HepG2 (cell line): ENCODE data around the gene SLC66A3. TPM values are rescaled to one million over a fixed set of nuclear protein-coding genes. Genes with fewer than 3 reads are reported as not detected.

Experiments
- ARID2 ChIP-seq: sonication (generic); formaldehyde crosslinking; IDR thresholded peaks from 2 replicates; pipeline ENCODE4 v1.8.1; 2022; ENCODE audit warnings: mild to moderate bottlenecking, missing genetic modification reagents, borderline replicate concordance
- CCAR2 ChIP-seq: fragments of 200-400 bp; formaldehyde crosslinking; optimal IDR thresholded peaks from 2 replicates; pipeline ENCODE3; 2018; ENCODE audit warnings: low read depth, mild to moderate bottlenecking, low read length, moderate library complexity
- CREB1 ChIP-seq, 2 experiments: fragments of 450-650 bp in 1 of 2; IDR thresholded peaks; 2 replicates each; pipeline ENCODE4 v1.6.1; 2016 to 2017; ENCODE audit warnings: control low read depth in 1 of 2, mild to moderate bottlenecking in 1 of 2, missing compliant biosample characterization in 1 of 2, missing genetic modification characterization in 1 of 2
- ERF ChIP-seq: IDR thresholded peaks from 2 replicates; pipeline ENCODE4 v1.6.1; 2018; ENCODE audit warnings: missing biosample characterization, missing genetic modification reagents
- ESRRA ChIP-seq: sonication (generic); formaldehyde crosslinking; IDR thresholded peaks from 2 replicates; pipeline ENCODE4 v1.5.1; 2020; ENCODE audit warnings: mild to moderate bottlenecking, low read depth, missing genetic modification reagents
- FIP1L1 ChIP-seq: fragments of 200-400 bp; formaldehyde crosslinking; IDR thresholded peaks from 2 replicates; pipeline ENCODE4 v1.6.1; 2018; ENCODE audit warnings: low read depth, mild to moderate bottlenecking, low read length, moderate library complexity, borderline replicate concordance; ENCODE audit not compliant: insufficient read depth
- HIVEP1 ChIP-seq: sonication (generic); formaldehyde crosslinking; IDR thresholded peaks from 2 replicates; pipeline ENCODE4 v1.4.0; 2020; ENCODE audit warnings: mild to moderate bottlenecking, missing genetic modification reagents
- HOXA5 ChIP-seq: sonication (generic); formaldehyde crosslinking; IDR thresholded peaks from 2 replicates; pipeline ENCODE4 v1.4.0; 2020; ENCODE audit warnings: missing genetic modification reagents
- KLF12 ChIP-seq: sonication (generic); formaldehyde crosslinking; IDR thresholded peaks from 2 replicates; pipeline ENCODE4 v1.4.0; 2020; ENCODE audit warnings: missing genetic modification reagents, borderline replicate concordance
- MAZ ChIP-seq, 2 experiments: sonication (generic) in 1 of 2; formaldehyde crosslinking in 1 of 2; IDR thresholded peaks; 2 replicates each; pipeline versions ENCODE4 v1.5.0 to v1.6.1; 2012 to 2020; ENCODE audit warnings: low read depth in 2 of 2, mild to moderate bottlenecking in 2 of 2, borderline replicate concordance in 1 of 2, improper control_type of control experiment in 1 of 2, low read length in 1 of 2, missing genetic modification reagents in 1 of 2, moderate library complexity in 1 of 2
- MEIS1 ChIP-seq: sonication (generic); formaldehyde crosslinking; IDR thresholded peaks from 2 replicates; pipeline ENCODE4 v1.9.0; 2021; ENCODE audit warnings: mild to moderate bottlenecking, missing genetic modification reagents, moderate library complexity, borderline replicate concordance
- NONO ChIP-seq, 2 experiments: fragments of 450-650 bp in 1 of 2; sonication (generic) in 1 of 2; formaldehyde crosslinking in 1 of 2; IDR thresholded peaks in 1 of 2; conservative IDR thresholded peaks in 1 of 2; 2 replicates each; pipeline versions ENCODE4 v1.6.1 to v1.8.0; 2017 to 2022; ENCODE audit warnings: mild to moderate bottlenecking in 1 of 2, missing genetic modification reagents in 1 of 2, moderate library complexity in 1 of 2
- NR2F2 ChIP-seq: IDR thresholded peaks from 2 replicates; pipeline ENCODE4 v1.6.1; 2012; ENCODE audit warnings: low read depth, inconsistent platforms, borderline replicate concordance
- RBM39 ChIP-seq: fragments of 200-400 bp; formaldehyde crosslinking; IDR thresholded peaks from one replicate; pipeline ENCODE4 v1.6.1; 2018; ENCODE audit warnings: antibody characterized with exemption, mild to moderate bottlenecking, low read depth, low read length; ENCODE audit not compliant: poor library complexity, severe bottlenecking
- RORA ChIP-seq: sonication (generic); formaldehyde crosslinking; IDR thresholded peaks from 2 replicates; pipeline ENCODE4 v1.5.0; 2020; ENCODE audit warnings: mild to moderate bottlenecking, missing genetic modification reagents, moderate library complexity
- SYNCRIP ChIP-seq: fragments of 200-400 bp; formaldehyde crosslinking; IDR thresholded peaks from 2 replicates; pipeline ENCODE4 v1.6.1; 2018; ENCODE audit warnings: mild to moderate bottlenecking, low read depth, low read length; ENCODE audit not compliant: insufficient read depth
- TEAD3 ChIP-seq: optimal IDR thresholded peaks from 2 replicates; pipeline ENCODE3; 2016; ENCODE audit warnings: borderline replicate concordance
- ZBTB1 ChIP-seq: sonication (generic); formaldehyde crosslinking; IDR thresholded peaks from 2 replicates; pipeline ENCODE4 v1.4.0; 2020; ENCODE audit warnings: missing genetic modification reagents, borderline replicate concordance
- ZNF232 ChIP-seq: sonication (generic); formaldehyde crosslinking; IDR thresholded peaks from 2 replicates; pipeline ENCODE4 v1.4.0; 2020; ENCODE audit warnings: missing genetic modification reagents, borderline replicate concordance
- ZNF460 ChIP-seq: sonication (generic); formaldehyde crosslinking; IDR thresholded peaks from 2 replicates; pipeline ENCODE4 v1.5.1; 2020; ENCODE audit warnings: missing genetic modification reagents, mild to moderate bottlenecking, borderline replicate concordance
- ZNF501 ChIP-seq: sonication (generic); formaldehyde crosslinking; IDR thresholded peaks from 2 replicates; pipeline ENCODE4 v1.5.1; 2020; ENCODE audit warnings: mild to moderate bottlenecking, moderate library complexity, missing genetic modification reagents
- ZNF614 ChIP-seq: IDR thresholded peaks from 2 replicates; pipeline ENCODE4 v1.6.1; 2018; ENCODE audit warnings: missing biosample characterization, missing genetic modification reagents, inconsistent platforms, borderline replicate concordance
- ZNF777 ChIP-seq: sonication (generic); formaldehyde crosslinking; IDR thresholded peaks from 2 replicates; pipeline ENCODE4 v1.4.0; 2020; ENCODE audit warnings: missing genetic modification reagents
- polyA plus RNA-seq, 8 experiments: library from polyadenylated mRNA; depleted of rRNA in 3 of 8; stranded (reverse) in 7 of 8; unstranded in 1 of 8; fragments of >200 nt; fragmentation: Illumina TruSeq in 4 of 8; extraction: Trizol in 4 of 8; gene quantifications; 2 replicates each; pipeline versions ENCODE4 v1.2.1 to v1.2.3, GENCODE V29; 2011 to 2016; ENCODE audit warnings: low read depth in 4 of 8, missing spikeins in 1 of 8, mixed read lengths in 1 of 8; ENCODE audit not compliant: insufficient read depth in 1 of 8
- total RNA-seq, 5 experiments: library from RNA; depleted of rRNA; stranded (reverse); fragments of >200 nt; fragmentation: Illumina TruSeq; extraction: Trizol; gene quantifications; 2 replicates each; pipeline ENCODE4 v1.2.3, GENCODE V29; 2016; ENCODE audit warnings: low read depth in 1 of 5
- TF ChIP-seq, protein P1 (sequence below): IDR thresholded peaks from 2 replicates; pipeline ENCODE4 v1.4.0; 2020; ENCODE audit warnings: mild to moderate bottlenecking, missing genetic modification reagents
- TF ChIP-seq, protein P2 (sequence below): sonication (generic); formaldehyde crosslinking; IDR thresholded peaks from 2 replicates; pipeline ENCODE4 v1.4.0; 2020; ENCODE audit warnings: mild to moderate bottlenecking, missing genetic modification reagents, borderline replicate concordance

Gene SLC66A3
- total and polyA plus RNA-seq, 2 of the 13 experiments (the other 11 are each of a cell fraction or from before 2014, with no cell fraction given): 2.2 to 3.7 TPM

DNA sequence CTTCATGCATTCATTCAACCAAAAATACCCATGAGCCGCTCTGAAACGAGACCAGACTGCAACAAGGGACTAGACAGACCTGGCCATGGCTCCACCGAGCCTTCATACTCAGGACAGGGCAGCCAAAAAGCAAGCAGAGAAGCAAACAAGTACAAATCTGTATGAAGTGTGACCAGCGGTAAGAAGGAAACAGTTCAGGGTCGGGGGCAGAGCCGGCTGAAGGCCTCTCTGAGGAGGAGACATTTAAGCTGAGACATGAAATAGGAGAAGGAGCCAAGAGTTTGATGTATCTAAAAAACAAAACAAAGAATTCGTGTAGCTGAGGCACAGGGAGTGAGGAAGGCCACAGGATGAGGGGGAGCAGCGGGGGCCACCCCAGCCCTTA, 21.3 kb upstream of the SLC66A3 start (continued):
- TF ChIP-seq, protein P1, sequence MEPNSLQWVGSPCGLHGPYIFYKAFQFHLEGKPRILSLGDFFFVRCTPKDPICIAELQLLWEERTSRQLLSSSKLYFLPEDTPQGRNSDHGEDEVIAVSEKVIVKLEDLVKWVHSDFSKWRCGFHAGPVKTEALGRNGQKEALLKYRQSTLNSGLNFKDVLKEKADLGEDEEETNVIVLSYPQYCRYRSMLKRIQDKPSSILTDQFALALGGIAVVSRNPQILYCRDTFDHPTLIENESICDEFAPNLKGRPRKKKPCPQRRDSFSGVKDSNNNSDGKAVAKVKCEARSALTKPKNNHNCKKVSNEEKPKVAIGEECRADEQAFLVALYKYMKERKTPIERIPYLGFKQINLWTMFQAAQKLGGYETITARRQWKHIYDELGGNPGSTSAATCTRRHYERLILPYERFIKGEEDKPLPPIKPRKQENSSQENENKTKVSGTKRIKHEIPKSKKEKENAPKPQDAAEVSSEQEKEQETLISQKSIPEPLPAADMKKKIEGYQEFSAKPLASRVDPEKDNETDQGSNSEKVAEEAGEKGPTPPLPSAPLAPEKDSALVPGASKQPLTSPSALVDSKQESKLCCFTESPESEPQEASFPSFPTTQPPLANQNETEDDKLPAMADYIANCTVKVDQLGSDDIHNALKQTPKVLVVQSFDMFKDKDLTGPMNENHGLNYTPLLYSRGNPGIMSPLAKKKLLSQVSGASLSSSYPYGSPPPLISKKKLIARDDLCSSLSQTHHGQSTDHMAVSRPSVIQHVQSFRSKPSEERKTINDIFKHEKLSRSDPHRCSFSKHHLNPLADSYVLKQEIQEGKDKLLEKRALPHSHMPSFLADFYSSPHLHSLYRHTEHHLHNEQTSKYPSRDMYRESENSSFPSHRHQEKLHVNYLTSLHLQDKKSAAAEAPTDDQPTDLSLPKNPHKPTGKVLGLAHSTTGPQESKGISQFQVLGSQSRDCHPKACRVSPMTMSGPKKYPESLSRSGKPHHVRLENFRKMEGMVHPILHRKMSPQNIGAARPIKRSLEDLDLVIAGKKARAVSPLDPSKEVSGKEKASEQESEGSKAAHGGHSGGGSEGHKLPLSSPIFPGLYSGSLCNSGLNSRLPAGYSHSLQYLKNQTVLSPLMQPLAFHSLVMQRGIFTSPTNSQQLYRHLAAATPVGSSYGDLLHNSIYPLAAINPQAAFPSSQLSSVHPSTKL (CRISPR knock-in tag): 0 out of 2 replicates have a peak, but pooled peaks have one; percentile 1
- TF ChIP-seq, protein P2, sequence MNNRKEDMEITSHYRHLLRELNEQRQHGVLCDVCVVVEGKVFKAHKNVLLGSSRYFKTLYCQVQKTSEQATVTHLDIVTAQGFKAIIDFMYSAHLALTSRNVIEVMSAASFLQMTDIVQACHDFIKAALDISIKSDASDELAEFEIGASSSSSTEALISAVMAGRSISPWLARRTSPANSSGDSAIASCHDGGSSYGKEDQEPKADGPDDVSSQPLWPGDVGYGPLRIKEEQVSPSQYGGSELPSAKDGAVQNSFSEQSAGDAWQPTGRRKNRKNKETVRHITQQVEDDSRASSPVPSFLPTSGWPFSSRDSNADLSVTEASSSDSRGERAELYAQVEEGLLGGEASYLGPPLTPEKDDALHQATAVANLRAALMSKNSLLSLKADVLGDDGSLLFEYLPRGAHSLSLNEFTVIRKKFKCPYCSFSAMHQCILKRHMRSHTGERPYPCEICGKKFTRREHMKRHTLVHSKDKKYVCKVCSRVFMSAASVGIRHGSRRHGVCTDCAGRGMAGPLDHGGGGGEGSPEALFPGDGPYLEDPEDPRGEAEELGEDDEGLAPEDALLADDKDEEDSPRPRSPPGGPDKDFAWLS (CRISPR knock-in tag): no peak
- TF ChIP-seq ZNF777 (CRISPR knock-in tag) (no peak), ZNF460 (CRISPR knock-in tag) (no peak), ESRRA (CRISPR knock-in tag) (no peak), FIP1L1 (0 out of 2 replicates have a peak, but pooled peaks have one; percentile 24), ZNF501 (CRISPR knock-in tag) (no peak), MEIS1 (no peak), CCAR2 (no peak), NONO (IDR thresholded peaks at IDR 0.05) (no peak), NONO (CRISPR knock-in tag; conservative IDR thresholded peaks at IDR 0.05) (no peak), ERF (CRISPR knock-in tag) (no peak), HIVEP1 (CRISPR knock-in tag) (no peak), RORA (CRISPR knock-in tag) (no peak), TEAD3 (CRISPR knock-in tag) (no peak), MAZ (IDR thresholded peaks at IDR 0.05; ENCODE audit: borderline replicate concordance, low read depth, low read length) (no peak), MAZ (CRISPR knock-in tag; IDR thresholded peaks at IDR 0.05; ENCODE audit: low read depth) (no peak), ZBTB1 (CRISPR knock-in tag) (no peak), ZNF232 (CRISPR knock-in tag) (peak; percentile 36; the same call in 1 of the 2 replicates), NR2F2 (no peak), CREB1 (IDR thresholded peaks at IDR 0.05) (no peak), CREB1 (CRISPR knock-in tag; IDR thresholded peaks at IDR 0.05) (0 out of 2 replicates have a peak, but pooled peaks have one; percentile 2), KLF12 (no peak), RBM39 (peak; percentile 14), SYNCRIP (no peak), HOXA5 (CRISPR knock-in tag) (0 out of 2 replicates have a peak, but pooled peaks have one; percentile 31), ARID2 (CRISPR knock-in tag) (no peak), ZNF614 (CRISPR knock-in tag) (no peak)
